Measurements from ENCODE around the gene DTL. TPM values are rescaled to one million over a fixed set of nuclear protein-coding genes. Genes with fewer than 3 reads are reported as not detected.

DTL gene
- total RNA-seq, 1 experiment from 2014 or later: 57.9 TPM

- DNase-seq (ENCODE audit: low read depth): no peak
Observed at GRCh38 chr1:212127221-212127620, 91.7 kb downstream of the DTL start.

DNA sequence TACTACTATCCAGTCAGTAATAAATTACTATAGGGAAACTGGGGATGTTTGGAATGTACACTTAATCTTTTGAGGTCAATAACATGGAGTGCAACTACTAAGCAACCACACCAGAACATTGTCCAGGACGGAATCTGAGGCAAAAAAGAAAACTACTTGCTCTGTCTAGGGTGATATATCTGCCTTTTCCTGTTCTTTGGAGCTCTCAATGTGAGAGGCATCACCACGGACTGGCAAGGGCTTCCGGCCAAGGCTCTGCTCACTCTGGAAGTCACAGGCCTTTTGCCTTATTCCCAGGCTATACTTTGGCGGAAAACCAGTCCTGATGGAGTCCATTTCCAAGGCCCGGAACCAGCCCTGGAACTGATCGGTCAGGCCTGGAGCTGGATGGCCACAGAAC lies 94.2 kb downstream of the DTL start:
- DNase-seq (ENCODE audit: low read depth): no peak

GRCh38 chr1:212132025-212132424 lies 96.5 kb downstream of the DTL start:
- DNase-seq (ENCODE audit: low read depth): peak; percentile 32

GRCh38 chr1:212133319-212133718 lies 97.8 kb downstream of the DTL start:
- no peak for DNase-seq (ENCODE audit: low read depth)

- no peak for DNase-seq (ENCODE audit: low read depth)
Observed at GRCh38 chr1:212135166-212135565, 99.6 kb downstream of the DTL start.

GRCh38 chr1:212137854-212138253 lies 102.3 kb downstream of the DTL start:
- no peak for DNase-seq (ENCODE audit: low read depth)

GRCh38 chr1:212138457-212138856 lies 102.9 kb downstream of the DTL start:
- peak; percentile 18 for DNase-seq (ENCODE audit: low read depth)

GRCh38 chr1:212139526-212140135 lies 104.1 kb downstream of the DTL start:
- no peak for DNase-seq (ENCODE audit: low read depth)

- DNase-seq (ENCODE audit: low read depth): no peak
Observed at GRCh38 chr1:212141404-212141803, 105.9 kb downstream of the DTL start.

- DNase-seq (ENCODE audit: low read depth): no peak
Observed at GRCh38 chr1:212142883-212143530, 107.5 kb downstream of the DTL start.

GRCh38 chr1:212147581-212148033 lies 112.1 kb downstream of the DTL start:
- DNase-seq (ENCODE audit: low read depth): no peak

- DNase-seq (ENCODE audit: low read depth): no peak
Observed at GRCh38 chr1:212149566-212149965, 114.0 kb downstream of the DTL start.

- DNase-seq (ENCODE audit: low read depth): no peak
Observed at GRCh38 chr1:212152308-212152693, 116.8 kb downstream of the DTL start.

- no peak for DNase-seq (ENCODE audit: low read depth)
Observed at GRCh38 chr1:212152869-212153268, 117.3 kb downstream of the DTL start.

GRCh38 chr1:212153635-212154034 lies 118.1 kb downstream of the DTL start:
- no peak for DNase-seq (ENCODE audit: low read depth)

Other genes with a start within 250 kb of the DTL start
- 25.5 and 38.6 TPM in 2 replicates for gene LPGAT1, start 205.0 kb upstream of the DTL start, total RNA-seq (2014; rRNA removed; shearing (Covaris generic))
- 26.4 and 36.5 TPM in 2 replicates for gene INTS7, start 191 bp upstream of the DTL start, total RNA-seq (2014; rRNA removed; shearing (Covaris generic))
- 22.9 and 23.1 TPM in 2 replicates for gene PPP2R5A, start 249.7 kb downstream of the DTL start, total RNA-seq (2014; rRNA removed; shearing (Covaris generic))

Measured in M059J (cell line).